Measurements from ENCODE around the gene STAC2.
A peak's percentile ranks its signal among the peaks of the same experiment; 100 is the strongest.
"Not testable (repeated sequence)": the region's sequence is repeated elsewhere in the genome, so short reads cannot be mapped to it uniquely, and the experiment has no call there.

STAC2 gene

DNA sequence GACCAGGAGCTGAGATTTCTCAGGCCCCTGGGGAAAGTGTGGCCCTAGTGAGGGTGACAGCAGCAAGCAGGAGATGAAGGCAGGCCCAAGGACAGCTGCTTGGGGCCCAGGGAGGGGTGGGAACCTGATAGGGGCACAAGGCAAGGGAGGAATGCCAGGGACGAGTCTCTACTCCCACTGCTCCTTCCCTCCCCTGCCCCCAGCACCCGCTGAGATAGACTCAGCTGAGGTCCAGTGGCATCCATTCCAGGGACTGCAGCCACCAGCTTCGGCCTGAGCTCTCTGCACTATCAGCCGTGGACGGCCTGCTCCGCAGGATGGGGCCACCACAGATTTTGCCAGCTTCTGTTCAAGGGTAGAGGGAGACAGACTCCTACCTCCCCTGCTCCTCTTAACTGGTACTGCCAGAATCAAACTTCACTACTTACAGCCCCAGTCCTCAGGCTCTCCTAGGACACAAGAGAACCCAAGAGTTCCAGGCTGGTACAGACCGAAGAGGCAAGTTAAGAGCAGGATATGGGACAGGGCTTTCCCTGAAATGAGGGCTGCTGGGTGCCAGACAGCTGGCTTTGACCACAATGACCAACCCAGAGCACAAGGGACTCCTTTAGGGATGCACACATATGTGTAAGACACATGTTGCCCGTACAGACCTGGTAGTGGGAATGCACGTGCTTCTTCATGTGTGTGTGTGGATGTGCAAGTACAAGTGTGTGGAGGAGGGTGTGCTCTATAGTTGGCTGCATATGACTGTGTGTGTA is 33.8 kb downstream of the STAC2 start:
- DNase-seq: no peak

DNA sequence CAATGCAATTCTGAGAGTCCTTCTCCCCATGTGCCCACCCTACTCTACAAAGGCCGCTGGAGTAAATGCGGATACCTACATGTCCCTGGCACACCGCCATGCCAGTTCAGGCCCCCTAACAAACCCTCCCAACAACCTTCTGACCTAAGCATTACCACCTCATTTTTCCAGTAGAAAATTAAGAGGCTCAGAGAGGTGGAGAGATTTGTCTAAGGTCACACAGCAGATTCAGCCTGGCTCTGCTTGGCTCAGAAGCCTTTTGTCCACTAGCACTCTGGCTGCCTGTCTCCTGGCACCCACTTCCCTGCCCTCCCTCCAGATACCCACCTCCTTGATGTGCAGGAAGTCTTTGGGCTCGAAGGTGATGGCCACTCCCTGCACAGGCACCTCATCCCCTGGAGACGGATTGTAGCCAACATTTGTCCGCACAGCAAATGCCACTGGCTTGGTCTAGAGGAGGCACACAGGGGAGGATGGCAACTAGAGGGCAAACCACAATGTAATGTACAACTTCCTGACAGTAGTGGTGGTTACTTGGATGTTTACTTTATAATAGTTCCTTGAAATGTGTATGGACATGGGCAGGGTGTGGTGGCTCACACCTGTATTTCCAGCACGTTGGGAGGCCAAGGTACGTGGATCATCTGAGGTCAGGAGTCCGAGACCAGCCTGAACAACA is 38.5 kb downstream of the STAC2 start:
- no peak for DNase-seq

DNA sequence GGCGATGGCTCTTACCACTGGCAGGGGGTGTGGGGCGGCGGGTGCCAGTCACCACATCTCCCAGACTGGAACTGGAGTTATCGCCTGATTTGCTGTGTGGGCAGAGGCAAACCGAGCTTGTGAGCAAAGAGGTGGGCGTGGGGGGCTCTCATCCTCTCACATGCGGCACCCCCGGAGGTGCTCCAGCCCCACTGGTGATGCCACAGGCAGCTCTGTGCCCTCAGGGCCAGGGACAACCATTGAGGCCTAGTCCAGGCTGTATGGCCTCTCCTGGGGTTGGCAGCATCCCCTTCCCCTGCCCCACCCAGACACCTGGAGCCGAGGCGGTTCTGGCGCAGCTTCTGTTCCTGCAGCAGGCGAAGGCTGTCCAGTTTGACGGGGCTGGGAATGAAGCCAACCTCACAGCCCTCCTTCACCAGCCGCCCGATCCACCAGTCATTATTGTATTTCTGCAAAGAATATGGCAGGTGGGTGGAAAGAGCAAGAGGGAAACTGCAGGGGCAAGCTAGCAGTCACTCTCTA is 39.2 kb downstream of the STAC2 start:
- DNase-seq: no peak

DNA sequence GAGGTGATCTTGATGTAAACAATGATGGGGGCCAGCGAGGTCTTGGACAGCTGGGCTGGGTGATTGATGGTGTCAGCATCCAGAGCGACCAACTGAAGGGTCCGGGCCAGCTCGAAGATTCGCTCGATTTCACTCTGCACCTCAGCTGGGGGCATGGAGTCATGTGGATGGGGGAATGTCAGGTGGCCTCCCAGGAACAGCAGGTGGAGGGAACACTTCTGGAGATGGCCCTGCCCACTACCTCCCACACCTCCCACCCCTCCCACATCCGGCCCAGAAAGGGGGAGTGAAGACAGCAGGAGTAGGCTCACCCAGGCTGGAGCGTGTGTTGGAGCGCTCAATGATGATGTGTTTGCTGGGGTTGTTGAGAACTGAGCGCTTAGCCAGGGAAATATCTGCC is 42.0 kb downstream of the STAC2 start:
- DNase-seq: no peak

DNA sequence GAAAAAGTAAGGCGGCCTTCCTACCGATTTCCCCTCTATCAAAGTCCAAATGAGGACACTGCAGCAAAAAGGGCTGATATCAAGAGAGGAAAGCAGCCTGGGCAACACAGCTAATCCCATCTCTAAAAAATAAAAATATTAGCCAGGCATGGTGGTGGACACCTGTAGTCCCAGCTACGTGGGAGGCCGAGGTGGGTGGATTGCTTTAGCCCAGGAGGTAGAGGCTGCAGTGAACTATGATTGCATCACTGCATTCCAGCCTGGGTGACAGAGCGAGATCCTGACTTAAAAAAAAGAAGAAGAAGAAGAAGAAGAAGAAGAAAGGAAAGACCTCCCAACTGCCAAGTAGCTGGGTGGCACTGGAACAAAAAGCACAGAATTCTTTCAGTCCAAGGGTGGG is 42.7 kb downstream of the STAC2 start:
- DNase-seq: no peak

DNA sequence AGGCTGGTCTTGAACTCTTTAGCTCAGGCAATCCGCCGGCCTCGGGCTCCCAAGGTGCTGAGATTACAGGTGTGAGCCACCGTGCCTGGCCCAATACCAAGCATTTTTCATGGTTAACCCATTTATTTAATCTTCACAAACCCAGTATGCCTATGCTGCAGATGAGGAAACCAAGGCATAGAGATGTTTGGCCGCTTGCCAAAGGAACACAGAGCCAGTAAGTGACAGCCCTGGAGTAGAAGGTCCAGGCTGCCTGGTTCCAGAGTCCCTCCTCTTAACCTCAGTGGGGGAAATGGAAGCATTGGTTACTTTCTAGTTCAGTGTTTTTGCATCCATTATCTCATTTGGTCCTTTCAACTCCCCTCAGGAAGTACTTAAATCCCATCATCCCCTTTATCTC is 44.4 kb downstream of the STAC2 start:
- no peak for DNase-seq

DNA sequence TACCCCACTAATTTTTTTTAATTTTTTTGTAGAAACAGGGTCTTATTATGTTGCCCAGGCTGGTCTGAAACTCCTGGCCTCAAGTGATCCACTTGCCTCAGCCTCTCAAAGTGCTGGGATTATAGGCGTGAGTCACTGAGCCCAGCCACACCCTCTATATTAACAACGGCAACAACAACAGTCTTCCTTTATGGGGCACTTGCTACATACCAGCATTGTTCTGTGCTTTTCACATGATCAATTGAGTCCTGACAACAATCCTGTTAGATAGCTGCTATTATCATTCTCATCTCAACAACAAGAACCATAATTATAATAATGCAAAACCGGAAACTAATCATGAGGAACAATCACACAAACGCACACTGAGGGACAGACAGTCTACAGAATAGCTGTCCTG is 47.2 kb downstream of the STAC2 start:
- DNase-seq: no peak

DNA sequence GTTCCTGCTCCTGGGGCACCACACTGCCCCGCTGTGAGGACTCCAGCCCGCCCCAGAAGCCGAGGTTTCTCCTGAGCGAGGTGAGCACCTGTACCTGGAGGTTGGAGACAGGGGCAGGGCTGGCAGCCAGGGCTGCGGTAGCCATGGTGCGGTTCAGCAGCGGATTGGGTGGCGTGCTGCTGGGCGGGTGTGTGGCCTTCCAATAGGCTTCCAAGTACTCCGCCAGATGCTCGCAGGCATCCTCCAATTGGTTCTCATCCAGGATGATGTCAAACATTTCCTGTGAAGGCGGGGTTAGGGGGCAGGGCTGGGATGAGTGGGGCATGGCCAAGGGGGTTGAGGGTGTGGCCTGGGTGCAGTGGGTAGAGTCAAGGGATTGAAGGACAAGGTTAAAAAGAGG is 48.5 kb downstream of the STAC2 start:
- DNase-seq: no peak

DNA sequence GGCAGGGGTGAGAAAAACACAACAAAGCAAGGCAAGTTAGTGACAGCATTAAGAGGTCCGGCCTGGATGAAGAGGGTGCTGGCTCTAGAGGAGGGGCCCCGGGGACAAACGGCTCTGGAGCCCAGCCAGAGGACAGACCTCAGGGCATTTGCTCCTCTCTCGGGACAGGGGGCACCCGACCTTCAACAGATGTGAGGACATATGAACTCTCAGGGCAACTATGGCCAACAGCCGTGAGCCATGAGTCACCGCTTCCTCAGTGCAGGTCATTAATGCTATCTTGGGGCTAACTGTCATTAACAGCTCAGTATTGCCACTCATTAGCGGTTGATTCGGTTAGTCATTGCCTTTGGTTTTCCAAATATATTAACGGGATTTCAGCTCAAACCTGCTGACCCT is 50.1 kb downstream of the STAC2 start:
- DNase-seq: no peak

DNA sequence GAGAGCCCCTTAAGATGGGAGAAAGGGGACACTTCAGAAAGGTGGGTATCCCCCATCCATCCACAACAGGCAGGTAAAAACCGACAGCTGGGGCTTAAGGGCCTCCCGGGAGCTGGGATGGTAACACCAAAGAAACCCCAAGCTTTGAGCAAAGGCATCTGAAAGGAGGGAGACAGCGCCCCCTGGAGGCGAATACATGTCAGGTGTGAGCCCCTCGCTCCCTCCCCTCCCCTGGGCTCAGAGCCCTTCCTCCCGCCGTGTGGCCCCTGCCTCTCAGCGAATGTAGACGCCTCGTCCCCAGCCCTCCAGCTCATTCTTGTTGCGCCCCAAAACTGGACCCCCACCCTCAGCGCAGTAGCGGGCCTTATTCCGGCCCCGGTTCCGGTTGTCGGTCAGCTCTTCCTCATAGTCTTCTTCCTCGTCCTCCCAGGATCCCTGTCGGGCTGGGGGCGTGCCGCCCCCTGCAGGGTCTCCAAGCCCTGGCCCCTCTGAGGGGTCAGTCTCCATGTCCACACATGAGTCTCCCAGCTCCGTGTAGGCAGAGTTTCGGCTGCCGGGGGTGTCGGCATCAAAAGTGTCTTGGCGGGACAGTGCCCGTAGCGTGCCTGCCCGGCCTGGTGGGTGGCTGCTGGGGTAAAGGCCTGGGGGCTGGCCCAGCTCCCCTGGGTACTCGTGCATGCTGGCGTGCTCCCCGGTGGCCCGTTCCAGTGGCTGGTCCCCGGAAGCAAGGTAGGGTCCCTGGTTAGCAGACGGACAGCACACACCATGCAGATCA is 50.6 kb downstream of the STAC2 start:
- peak in 36 of 51 donors; percentile 12 to 76 (median 44) for DNase-seq

DNA sequence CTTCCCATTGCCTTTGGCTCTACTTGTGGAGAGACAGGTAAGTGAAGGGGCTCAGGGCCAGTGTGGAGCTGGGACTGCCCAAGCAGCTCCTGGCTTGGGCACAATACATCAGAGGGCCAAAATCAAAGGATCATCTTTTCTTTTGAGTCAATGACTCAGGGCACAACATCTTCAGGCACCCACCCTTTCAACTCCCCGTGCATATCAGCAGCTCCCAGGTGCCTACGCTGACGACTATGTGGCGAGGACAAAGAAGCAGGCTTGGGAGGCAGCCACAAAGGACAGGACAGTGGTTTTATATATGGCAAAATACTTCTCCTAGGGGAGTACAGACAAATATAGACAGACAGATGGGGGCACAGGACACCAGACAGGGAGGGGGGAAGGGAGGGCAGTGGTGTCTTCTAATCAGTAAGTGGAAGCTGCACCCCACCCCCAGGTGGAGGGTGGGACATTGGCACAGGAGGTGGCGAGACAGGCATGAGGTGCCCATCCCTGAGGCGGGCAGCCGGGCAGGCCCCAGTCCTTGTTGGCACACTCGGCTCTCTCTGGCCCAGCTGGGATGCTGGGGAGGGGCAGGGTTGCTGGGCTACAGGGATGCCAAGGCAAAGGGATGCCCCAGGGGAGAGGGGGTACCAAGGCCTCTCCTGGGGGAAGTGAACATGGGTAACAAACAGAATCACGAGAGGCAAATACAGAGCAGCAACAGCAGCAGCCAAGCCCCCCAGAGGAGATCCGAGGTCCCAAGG is 52.0 kb downstream of the STAC2 start:
- DNase-seq: peak in 2 of 51 donors; percentile 10 to 23

DNA sequence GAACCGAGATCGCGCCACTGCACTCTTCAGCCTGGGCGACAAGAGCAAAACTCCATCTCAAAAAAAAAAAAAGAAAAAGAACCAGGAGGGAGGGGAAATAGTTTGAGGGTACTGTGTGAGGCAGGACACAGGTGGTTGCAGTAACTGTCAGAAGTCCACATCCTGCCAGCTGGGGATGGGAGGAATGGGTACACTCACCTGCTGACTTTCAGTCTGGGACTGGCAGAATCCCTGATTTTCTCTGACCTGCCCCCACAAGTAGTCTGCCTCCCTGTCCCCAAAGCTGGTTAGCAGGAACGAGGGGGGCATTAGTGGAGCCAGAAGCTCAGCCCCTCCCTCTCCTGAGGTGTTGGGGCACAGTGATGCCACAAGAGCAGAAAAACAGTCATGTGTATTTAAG is 52.7 kb downstream of the STAC2 start:
- DNase-seq: no peak

DNA sequence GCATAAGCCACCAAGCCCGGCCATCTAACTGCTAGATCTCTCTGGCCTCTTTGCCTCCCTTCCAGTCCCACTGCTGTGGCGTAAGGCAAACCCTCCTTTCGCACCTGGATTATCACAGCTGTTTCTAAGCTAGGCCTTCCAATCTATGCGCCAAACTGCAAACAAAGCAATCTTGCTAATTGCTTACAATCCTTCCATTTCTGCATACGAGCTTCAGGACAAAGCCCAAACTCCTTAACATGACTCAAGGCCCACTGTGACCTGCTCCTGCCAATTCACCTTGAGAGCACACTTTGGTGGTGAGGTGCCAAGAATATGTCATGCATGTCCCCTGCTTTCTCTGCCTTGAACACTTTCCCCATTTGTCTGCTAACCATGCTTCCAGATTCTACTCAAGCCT is 53.8 kb downstream of the STAC2 start:
- no peak for DNase-seq

DNA sequence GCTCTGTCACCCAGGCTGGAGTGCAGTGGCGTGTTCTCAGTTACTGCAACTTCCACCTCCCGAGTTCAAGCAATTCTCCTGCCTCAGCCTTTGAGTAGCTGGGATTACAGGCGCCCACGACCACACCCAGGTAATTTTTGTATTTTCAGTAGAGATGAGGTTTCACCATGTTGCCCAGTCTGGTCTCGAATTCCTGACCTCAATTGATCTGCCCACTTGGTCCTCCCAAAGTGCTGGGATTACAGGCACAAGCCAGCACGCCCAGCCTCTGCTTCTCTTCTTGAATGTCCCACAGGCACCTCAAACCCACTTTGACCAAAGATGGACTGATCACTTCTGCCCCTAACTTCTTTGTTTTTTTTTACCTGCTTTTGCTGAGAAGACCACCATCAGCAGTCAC is 55.2 kb downstream of the STAC2 start:
- DNase-seq: no peak

DNA sequence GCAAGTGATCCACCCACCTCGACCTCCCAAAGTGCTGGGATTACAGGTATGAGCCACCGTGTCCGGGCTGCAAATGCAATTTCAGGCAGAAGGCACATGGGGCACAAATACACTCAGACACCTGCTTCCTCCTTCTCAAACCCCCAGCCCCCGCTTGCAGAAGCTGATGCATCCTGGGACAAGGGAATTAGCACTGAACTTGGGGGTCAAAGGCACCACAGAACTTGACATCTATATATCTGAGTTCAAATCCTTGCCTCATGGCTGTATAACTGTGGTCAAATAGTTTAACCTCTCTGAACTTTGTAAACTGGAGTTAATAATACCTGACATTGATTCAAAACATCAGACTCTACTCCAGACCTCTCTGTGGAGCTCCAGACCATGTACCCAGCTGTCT is 55.6 kb downstream of the STAC2 start:
- no peak for DNase-seq

DNA sequence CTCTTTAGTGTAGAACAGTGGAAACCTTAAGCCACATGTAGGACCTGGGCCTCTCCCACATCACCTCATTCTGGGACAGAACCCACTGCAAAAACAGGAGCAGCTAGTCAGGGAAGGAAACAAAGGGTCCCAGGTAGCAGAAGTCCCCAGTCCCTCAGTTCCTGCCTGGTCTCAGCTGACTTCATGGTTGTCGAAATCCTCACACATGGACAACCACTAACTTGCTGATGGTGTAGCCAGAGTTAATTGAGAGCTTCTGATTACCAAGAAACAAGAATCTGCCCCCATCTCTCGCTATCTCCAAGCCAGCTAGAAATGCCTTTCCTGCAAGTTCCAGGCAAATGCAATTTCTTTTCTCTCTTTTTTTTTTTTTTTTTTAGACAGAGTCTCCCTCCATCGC is 56.2 kb downstream of the STAC2 start:
- no peak for DNase-seq

DNA sequence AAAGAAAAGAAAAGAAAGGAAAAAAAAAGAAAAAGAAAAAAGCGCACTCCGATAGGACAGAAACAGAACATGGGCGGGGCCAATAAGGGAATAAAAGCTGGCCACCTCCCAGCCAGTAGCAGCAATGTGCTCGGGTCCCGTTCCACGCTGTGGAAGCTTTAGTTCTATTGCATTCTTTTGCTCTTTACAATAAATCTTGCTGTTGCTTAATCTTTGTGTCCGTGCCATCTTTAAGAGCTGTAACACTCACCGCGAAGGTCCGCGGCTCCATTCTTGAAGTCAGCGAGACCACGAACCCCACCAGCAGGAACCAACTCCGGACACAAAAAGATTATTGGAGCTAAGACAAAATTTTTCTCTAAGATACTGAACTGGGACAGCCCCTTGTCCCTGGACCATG is 56.6 kb downstream of the STAC2 start:
- DNase-seq: no peak

DNA sequence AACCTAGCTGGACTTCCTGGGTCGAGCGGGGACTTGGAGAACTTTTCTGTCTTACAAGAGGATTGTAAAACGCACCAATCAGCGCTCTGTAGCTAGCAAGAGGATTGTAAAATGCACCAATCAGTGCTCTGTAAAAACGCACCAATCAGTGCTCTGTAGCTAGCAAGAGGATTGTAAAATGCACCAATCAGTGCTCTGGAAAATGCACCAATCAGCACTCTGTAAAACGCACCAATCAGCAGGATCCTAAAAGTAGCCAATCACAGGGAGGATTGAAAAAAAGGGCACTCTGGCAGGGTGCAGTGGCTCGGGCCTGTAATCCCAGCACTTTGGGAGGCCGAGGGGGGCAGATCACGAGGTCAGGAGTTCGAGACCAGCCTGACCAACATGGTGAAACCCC is 57.2 kb downstream of the STAC2 start:
- not testable (repeated sequence) for DNase-seq

DNA sequence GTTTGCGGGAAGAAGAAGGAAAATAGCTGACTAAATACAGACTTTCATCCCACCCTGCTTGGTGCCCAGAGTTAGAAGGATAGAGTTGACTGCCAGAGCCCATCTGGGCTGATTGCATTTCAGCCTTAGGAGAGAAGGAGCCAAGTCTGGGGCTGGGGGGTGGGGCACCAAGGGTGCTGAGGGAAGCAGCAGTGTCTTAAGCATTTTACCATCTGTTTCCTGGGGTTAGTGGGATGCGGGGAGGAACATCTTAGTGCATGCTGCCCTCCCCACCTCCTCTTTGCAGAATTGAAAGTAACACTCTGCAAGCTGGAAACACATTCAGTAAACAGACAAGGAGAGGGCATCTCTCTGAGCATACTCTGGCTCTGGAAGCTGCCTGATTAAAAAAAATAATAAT is 58.3 kb downstream of the STAC2 start:
- peak in 11 of 51 donors; percentile 8 to 36 (median 25) for DNase-seq

DNA sequence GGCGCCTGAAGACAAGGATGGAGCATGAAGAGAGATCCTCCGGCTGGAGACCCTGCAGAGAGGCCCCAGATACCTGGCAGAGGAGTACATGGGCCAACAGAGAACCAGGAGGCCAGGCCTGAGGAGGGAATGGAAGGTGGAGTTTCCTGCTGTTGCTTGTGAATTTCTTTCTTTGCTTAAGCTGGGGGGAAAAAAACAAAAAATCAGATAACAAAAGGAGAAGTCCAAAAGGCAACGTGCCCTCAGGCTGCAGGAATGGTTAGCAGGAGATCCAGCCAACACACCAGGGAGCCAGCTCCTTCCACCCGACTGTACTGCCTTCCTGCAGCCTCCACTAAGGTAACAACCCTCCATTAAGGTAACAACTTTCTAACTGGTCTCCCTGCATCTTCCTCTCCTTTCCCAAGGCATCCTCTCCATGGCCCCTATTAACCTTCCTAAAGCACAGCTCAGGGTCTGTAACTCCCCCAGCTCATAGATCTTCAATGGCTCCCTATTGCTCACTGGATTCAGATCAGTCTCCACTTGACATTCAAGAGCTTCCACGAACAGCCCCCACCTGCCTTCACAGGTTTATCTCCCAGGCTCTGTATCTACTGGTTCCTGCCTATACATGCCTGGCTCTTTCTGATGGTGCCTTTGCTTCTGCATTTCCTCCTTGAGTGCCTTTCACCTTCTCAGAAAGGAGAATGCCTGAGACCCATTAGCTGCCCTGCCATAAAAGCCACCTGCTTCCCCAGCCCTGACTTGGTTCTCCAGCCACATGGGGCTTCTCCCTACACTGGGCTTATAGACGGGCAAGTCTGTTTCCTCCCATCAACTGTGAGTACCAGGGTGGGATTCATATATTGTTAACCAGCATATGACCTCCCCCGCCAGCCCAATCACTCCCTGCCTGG is 59.1 kb downstream of the STAC2 start:
- no peak for DNase-seq
